Kidney epithelial cell (primary cell): ENCODE measurements around the gene RCN2. TPM values are rescaled to one million over a fixed set of nuclear protein-coding genes. Genes with fewer than 3 reads are reported as not detected.
A peak's percentile ranks its signal among the peaks of the same experiment; 100 is the strongest.
"Not testable (repeated sequence)": the region's sequence is repeated elsewhere in the genome, so short reads cannot be mapped to it uniquely, and the experiment has no call there.

ENCODE experiments used
- DNase-seq: peaks from one replicate; pipeline ENCODE4 v3.0.0-alpha.2; 2010; ENCODE audit warnings: low read depth
- H3K27me3 ChIP-seq: 2 replicates; pipeline ENCODE4 v1.6.0; 2011; ENCODE audit warnings: low read length; ENCODE audit not compliant: control insufficient read depth, insufficient read depth
- H3K36me3 ChIP-seq: 2 replicates; pipeline ENCODE4 v1.5.1; 2011; ENCODE audit warnings: low read length; ENCODE audit not compliant: control insufficient read depth, insufficient read depth
- H3K4me3 ChIP-seq: 2 replicates; pipeline ENCODE4 v1.5.1; 2011; ENCODE audit warnings: low read depth, mild to moderate bottlenecking, control low read depth, low read length
- total RNA-seq: library from RNA; depleted of rRNA; stranded (reverse); fragments of >200 nt; gene quantifications from 2 replicates; pipeline ENCODE4 v1.2.3, GENCODE V29; 2015
- TF ChIP-seq, protein P1 (sequence below): IDR thresholded peaks from 2 replicates; pipeline ENCODE4 v1.5.1; 2011; ENCODE audit warnings: mild to moderate bottlenecking, moderate library complexity, low read length, control low read depth, inconsistent platforms; ENCODE audit not compliant: insufficient read depth, poor library complexity, severe bottlenecking

Gene RCN2
- total RNA-seq, 1 donor from 2014 or later = 119 TPM

- H3K36me3 ChIP-seq = no peaks in the 10 kb centered on the region
- TF ChIP-seq, protein P1, sequence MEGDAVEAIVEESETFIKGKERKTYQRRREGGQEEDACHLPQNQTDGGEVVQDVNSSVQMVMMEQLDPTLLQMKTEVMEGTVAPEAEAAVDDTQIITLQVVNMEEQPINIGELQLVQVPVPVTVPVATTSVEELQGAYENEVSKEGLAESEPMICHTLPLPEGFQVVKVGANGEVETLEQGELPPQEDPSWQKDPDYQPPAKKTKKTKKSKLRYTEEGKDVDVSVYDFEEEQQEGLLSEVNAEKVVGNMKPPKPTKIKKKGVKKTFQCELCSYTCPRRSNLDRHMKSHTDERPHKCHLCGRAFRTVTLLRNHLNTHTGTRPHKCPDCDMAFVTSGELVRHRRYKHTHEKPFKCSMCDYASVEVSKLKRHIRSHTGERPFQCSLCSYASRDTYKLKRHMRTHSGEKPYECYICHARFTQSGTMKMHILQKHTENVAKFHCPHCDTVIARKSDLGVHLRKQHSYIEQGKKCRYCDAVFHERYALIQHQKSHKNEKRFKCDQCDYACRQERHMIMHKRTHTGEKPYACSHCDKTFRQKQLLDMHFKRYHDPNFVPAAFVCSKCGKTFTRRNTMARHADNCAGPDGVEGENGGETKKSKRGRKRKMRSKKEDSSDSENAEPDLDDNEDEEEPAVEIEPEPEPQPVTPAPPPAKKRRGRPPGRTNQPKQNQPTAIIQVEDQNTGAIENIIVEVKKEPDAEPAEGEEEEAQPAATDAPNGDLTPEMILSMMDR = no peak
- H3K4me3 ChIP-seq = no peak overlapping the region
- H3K27me3 ChIP-seq = no peaks in the 10 kb centered on the region
- DNase-seq = peak; percentile 14
Observed at GRCh38 chr15:76964157-76964556, 32.6 kb downstream of the RCN2 start.

DNA sequence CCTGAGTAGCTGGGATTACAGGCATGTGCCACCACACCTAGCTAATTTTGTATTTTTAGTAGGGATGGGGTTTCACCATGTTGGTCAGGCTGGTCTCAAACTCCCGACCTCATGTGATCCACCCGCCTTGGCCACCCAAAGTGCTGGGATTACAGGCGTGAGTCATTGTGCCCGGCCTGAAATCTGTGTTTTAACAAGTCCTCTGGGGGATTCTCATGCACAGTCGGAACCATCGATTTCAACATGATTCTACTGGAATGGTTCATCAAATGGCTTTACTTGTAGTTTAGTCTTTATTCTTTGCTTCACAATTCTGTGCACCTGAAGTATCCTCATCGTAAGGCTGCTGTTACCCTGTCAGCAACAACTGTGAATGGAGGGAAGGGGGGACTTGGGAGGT is 34.5 kb downstream of the RCN2 start:
- DNase-seq, H3K36me3 ChIP-seq, H3K4me3 ChIP-seq, H3K27me3 ChIP-seq: not testable (repeated sequence)

DNA sequence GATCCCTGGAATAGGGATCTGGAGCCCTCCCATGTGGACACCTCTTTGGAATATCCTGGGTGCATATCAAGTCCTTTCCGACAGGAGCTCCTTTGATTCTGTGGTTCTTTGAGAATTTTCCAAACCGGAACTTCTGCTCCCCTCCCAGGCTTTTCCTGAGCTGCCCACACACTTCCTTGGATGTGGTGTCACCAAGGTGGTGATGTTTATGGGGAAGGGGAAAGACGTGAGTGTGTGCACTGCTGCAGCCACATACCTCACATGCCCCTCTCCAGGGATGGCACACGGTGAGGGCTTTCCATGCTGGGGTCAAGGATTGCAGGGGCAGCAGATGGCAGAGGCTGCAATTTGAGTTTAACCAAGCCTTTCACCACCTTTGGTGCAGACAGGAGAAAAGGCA is 35.5 kb downstream of the RCN2 start:
- TF ChIP-seq, protein P1 = no peak

GRCh38 chr15:76968306-76968705 is 36.8 kb downstream of the RCN2 start:
- TF ChIP-seq, protein P1 = no peak
- DNase-seq = peak; percentile 28
- Histone ChIP-seq H3K27me3 (peaks cover 2% of the 10 kb centered on the region), H3K4me3 (no peak overlapping the region), H3K36me3 (no peaks in the 10 kb centered on the region)

More for the DNA sequence above, 35.5 kb downstream of the RCN2 start:
- H3K36me3 ChIP-seq = no peaks in the 10 kb centered on the region
- H3K4me3 ChIP-seq = no peak overlapping the region
- no peak for DNase-seq
- H3K27me3 ChIP-seq = no peaks in the 10 kb centered on the region

DNA sequence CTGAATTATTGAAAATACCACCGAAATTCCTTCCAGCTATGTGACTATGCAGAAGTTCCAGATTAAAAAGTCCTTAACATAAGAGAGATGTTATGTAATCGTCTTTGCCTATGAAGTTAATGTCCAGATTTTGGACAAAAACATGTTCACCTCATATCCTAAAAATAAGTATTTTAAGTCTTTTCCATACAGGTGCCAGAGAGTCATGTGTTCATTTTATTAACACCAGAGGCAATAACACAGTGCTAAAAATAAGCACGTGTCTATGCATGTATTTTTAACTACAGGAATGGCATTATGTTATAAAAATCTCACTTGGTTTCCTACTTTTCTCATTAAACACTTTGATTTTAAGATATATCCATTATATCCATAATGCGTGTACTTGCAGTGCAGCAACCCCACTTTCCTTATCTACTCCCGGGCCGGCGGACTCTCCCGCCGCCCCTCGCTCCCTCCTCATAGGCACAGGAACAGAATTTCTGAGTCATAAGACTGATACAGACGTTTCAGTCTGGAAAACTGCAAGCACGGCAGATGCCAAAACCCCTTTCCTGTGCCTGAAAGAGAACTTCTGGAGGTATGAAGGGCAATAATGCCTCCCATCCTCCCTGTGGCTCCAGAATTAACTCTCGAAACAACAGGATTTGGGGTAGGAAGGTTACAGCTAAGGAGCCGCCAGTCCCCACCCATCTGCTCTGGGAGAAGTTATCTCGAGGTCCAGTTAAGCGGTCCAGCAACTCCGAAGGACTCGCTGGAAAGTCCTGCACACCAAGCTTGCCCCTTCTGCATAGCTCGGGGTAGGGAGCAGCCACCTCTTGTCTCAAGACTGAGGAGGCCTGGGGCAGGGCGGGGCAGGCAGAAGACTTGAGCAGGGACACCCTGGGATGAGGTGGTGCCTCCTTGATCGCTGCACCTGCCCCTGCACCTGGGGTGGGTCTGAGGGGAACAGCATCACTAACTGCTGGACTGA is 41.1 kb downstream of the RCN2 start:
- Histone ChIP-seq H3K4me3 (no peak overlapping the region), H3K36me3 (no peaks in the 10 kb centered on the region), H3K27me3 (peaks cover 2% of the 10 kb centered on the region)
- DNase-seq = no peak
- TF ChIP-seq, protein P1 = no peak

GRCh38 chr15:76973362-76973743 is 41.8 kb downstream of the RCN2 start:
- TF ChIP-seq, protein P1 = peak; percentile 56
- DNase-seq = no peak
- H3K36me3 ChIP-seq = no peaks in the 10 kb centered on the region
- no peak overlapping the region for H3K4me3 ChIP-seq
- H3K27me3 ChIP-seq = peaks cover 2% of the 10 kb centered on the region
